NCI-H345 (cell line): ENCODE results near the gene MDN1.
"Not testable (repeated sequence)": the region's sequence is repeated elsewhere in the genome, so short reads cannot be mapped to it uniquely, and the experiment has no call there.

Experiments
- DNase-seq: peaks from one replicate; lab custom pipeline; 2025; lab: John Stamatoyannopoulos, UW

The MDN1 gene

DNA sequence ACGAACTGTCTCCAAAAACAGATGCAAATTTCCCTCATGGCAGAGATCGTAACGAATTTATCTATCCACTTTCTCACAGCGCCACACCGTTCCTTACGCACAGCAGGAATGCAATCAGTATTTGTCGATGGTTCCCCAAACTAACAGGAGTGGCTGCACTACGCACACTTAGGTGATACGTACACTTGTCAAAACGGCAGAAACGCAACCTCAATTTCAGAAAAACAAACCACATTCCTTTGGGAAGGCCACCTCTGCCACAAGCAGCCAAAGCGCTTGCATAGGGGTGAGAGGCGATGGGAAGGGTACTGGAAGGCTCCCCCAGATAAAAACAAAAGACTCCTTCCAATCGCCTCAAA is 638 bp downstream of the MDN1 start:
- DNase-seq, result no peak

- no peak for DNase-seq
These were observed 2.1 kb downstream of the MDN1 start for GRCh38 chr6:89817481-89817880.

- not testable (repeated sequence) for DNase-seq
These were observed 6.2 kb downstream of the MDN1 start for GRCh38 chr6:89813422-89813821.

DNA sequence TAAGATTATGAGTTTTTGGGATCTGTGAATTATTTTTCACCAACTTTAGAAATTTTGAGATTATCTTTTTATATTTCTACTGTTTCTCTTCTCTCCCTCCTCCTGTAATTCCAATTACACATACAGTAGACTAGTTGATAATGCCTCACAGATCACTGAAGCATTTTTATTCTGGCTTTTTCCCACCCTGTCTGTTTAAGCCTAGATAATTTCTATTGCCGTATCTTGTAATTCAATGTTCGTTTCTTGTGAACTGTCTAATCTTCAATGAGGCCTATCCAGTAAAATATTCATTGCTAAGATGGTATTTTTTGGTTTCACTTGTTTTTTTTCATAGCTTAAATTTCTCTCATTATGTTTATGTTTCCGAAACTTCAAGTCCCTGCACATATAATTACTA is 12.0 kb downstream of the MDN1 start:
- DNase-seq, result no peak

DNA sequence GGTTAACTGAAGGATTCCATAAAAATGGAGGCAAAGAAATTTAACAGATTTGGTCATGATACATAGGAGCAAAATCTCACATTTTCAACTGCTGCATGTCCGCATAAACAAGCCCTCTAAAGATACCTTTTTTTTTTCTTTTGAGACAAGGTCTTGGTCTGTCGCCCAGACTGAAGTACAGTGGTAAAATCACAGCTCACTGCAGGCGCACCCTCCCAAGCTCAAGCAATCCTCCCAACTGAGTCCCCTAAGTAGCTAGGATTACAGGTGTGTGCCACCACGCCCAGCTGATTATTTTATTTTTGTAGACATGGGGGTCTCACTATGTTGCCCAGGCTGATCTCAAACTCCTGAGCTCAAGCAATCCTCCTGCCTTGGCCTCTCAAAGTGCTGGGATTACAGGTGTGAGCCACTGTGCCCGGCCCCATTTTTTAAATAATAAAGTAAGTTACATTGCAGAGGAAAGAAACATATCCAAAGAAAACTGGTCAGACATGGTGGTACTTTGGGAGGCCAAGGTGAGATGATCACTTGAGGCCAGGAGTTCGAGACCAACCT is 13.7 kb downstream of the MDN1 start:
- DNase-seq, result no peak

- no peak for DNase-seq
These were observed 16.3 kb downstream of the MDN1 start for GRCh38 chr6:89803271-89803670.

- DNase-seq, result no peak
These were observed 19.8 kb downstream of the MDN1 start for GRCh38 chr6:89799756-89800155.

GRCh38 chr6:89799096-89799495 is 20.5 kb downstream of the MDN1 start:
- no peak for DNase-seq

- DNase-seq, result no peak
These were observed 22.3 kb downstream of the MDN1 start for GRCh38 chr6:89797317-89797716.

GRCh38 chr6:89794324-89794723 is 25.3 kb downstream of the MDN1 start:
- no peak for DNase-seq

GRCh38 chr6:89793586-89793985 is 26.0 kb downstream of the MDN1 start:
- no peak for DNase-seq

DNA sequence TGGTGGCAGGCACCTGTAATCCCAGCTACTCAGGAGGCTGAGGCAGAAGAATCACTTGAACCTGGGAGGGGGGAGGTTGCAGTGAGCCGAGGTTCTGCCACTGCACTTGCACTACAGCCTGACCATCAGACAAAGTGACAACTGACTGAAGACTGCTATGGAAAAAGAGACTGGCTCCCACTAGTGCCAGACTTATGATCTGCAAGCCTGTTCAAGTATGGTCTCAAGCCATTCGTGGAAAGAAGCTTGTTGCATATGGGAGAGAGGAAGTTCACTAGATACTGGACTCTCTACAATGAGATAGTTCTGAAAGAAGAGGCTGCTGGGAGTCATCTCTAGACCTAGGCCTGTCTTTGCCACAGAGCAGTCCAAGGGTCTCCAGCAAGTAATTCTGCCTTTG is 26.7 kb downstream of the MDN1 start:
- peak; percentile 2 for DNase-seq

- DNase-seq, result no peak
These were observed 29.2 kb downstream of the MDN1 start for GRCh38 chr6:89790403-89790802.

DNA sequence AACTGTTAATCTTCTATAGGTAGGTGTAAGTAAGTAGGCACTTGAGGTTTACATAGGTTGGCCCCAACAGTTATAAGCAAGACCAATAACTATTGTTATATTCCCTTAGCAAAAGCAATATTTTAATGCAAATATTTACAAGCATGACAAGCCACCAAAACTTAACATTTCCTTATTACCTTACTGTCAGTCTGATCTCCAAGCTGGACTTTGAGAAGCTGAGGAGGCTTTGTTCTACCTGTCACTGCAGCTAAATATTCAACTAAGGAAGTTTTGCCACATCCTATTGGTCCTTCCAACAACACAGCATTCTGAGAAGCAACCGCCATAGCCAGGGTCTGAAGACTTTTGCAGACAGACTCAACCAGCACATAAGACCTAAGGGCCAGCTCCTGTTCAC is 29.6 kb downstream of the MDN1 start:
- DNase-seq, result no peak

DNA sequence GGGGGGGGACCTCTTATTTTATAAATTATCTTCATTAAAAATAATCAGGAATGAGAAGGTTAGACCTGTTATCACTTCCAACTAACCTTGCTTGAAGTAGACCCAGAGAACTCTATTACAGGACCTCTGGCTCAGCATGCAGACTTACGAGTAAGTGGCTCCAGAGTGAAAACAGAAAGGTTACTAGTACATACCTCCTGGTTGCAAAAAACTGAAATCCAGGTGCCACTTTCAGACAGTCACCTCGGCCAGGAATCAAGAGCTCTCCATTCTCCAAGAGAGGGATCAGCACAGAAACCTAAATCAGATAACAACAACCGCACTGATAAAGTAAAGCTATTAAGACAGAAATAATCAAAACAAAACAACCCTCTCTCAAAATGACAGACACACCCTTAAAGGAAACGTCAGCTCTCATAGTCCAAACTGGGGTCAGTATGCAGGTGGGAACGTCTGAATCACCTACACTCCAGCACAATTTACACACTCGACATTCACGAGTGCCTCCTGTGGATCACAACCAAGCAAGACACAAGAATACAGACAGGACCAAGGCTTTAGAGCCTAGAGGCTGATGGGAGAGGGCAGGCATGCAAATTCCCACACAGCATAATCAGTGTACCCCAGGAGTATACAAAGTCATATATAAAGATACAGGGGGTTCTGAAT is 31.8 kb downstream of the MDN1 start:
- DNase-seq, result no peak

DNA sequence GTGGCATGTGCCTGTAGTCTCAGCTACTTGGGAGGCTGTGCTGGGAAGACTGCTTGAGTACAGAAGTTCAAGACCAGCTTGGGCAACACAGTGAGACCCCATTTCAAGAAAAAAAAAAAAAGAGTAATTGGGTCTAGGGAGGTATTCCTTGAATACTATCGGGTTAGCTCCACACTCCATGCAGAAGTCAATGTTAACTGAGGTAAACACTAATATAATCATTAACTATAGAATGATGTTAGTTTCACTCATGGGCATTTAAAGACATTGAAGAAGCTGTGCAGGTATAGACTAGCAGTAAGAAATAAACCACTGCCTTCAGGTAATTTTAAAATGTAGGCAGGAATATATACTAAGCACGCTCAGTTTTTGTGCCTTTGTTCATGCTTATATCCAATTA is 32.6 kb downstream of the MDN1 start:
- no peak for DNase-seq

DNA sequence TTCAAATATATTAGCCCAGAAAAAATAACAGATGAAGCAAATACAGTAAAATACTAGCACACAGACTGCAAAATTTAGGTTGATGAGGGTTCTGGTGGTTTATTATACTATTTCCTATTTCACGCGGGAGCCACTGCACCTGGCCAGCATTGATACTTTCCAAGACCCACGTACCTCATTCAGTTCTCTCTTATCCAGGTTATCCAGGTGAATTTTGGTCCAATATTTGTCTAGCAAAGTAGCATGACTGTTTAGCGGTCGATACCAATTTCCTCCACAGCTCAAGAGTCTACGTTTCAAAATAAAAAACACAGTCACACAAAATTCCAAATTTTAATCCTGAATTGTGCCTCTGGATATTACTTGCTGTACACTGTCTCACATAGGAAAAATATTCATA is 34.8 kb downstream of the MDN1 start:
- DNase-seq, result no peak

DNA sequence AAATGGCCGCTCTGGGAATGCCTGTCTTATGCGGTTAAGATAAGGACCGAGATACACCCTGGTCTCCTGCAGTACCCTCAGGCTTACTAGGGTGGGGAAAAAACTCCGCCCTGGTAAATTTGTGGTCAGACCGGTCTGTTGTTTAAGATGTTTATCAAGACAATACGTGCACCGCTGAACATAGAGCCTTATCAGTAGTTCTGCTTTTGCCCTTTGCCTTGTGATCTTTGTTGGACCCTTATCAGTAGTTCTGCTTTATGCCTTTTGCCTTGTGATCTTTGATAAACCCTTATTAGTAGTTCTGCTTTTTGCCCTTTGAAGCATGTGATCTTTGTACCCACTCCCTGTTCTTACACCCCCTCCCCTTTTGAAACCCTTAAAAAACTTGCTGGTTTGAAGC is 36.3 kb downstream of the MDN1 start:
- DNase-seq, result not testable (repeated sequence)

GRCh38 chr6:89782222-89782621 is 37.4 kb downstream of the MDN1 start:
- no peak for DNase-seq

GRCh38 chr6:89781070-89782034 is 38.2 kb downstream of the MDN1 start:
- no peak for DNase-seq

DNA sequence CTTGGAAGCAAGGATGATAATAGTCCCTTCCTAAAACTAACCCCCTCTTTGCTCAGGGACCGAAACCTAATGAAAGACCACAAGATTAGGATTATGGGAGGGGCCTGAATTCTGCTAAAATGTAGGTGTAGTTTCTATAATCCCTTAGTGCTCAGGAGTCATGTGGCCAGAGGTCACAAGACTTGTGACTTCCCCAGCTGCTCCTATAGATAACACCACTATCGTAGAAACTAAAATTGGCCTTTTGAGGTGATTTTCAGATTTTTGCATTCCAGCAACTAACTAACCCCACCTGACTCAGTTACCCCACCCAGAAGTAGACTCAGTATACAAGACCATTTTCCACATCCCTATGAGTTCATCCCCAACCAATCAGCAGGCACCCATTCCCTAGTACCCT is 42.1 kb downstream of the MDN1 start:
- DNase-seq, result no peak

DNA sequence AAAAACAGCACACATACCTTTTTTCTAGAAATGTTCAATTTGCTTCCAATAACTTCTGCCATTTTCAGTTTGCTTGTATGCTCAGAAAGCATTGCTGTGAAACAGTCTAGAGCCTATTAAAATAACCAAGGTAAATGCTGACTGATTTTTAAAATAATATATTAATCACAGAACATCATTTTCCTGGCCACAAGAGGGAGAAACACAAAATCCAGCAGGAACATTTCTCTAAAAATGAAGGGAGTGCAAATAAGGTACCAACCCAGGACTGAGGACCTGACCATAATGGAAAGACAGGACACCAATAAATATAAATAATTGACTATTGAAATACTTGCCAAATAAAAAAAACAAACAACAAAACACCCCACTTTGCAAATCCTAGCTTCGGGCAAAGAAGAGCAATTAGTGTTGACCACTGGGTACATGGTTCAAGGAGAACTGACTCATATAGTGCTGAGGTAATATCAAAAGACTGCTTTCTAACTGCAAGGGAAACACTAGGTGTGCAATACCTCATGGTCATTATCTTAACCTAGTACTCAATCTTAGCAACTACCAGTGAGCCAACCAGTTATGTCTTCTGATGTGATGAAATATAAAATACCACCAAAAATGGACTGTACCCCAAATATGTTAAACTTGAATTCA is 42.9 kb downstream of the MDN1 start:
- DNase-seq, result no peak

DNA sequence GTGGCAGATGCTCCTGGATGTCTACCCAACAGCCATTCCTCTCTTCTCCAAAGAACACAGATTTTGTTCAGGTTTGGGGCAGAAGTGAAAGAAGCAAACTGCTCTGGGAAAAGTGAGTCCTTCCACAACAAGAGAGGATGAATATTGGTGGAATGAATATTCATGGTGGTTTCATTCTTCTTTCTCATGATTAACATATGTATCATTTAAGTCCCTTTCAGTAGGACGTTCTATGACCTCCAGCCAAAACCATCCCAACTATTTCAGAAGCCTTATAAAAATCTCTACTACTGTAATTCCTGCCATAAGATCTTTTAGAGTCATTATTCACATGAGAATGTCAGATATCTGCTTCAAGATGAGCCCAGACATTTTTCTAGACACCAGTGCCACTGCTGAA is 44.4 kb downstream of the MDN1 start:
- DNase-seq, result no peak
